T-cell (primary cell): Measurements from ENCODE around the gene TP53BP1. TPM values are rescaled to one million over a fixed set of nuclear protein-coding genes. Genes with fewer than 3 reads are reported as not detected.

ENCODE experiments used
- total RNA-seq, 35 experiments: library from RNA in 6 of 35; stranded (reverse) in 6 of 35; fragments of 120-200 nt in 1 of 35; gene quantifications; one replicate each; pipeline versions ENCODE4 v1.2.1 to v1.2.4 and lab custom pipeline; 2013 to 2026

Gene TP53BP1
- total RNA-seq, 5 donors from 2014 or later (not counting 1 experiment from before 2014, with no cell fraction given) = 26.8 to 41.8 (median 35.1) TPM

Other genes starting within 250 kb of the TP53BP1 start
- gene TGM5, start 226.2 kb downstream of the TP53BP1 start, total RNA-seq = not detected
- not detected for gene TGM7, start 190.9 kb downstream of the TP53BP1 start, total RNA-seq
- gene LCMT2, start 162.6 kb downstream of the TP53BP1 start, total RNA-seq = 10 to 100 TPM in 3 of 5 donors, 1 to 10 TPM in 2; 9.3 to 13.6 (median 10.7) TPM
- 10 to 100 TPM; 16.6 to 38.3 (median 32.2) TPM for gene ZSCAN29, start 122.1 kb downstream of the TP53BP1 start, total RNA-seq
- gene TUBGCP4, start 122.1 kb downstream of the TP53BP1 start, total RNA-seq = 10 to 100 TPM; 10.4 to 24.3 (median 21.3) TPM
- gene MAP1A, start 24.5 kb upstream of the TP53BP1 start, total RNA-seq = 1 to 10 TPM; 1.4 to 4.2 (median 2.3) TPM
- 10 to 100 TPM; 30.0 to 47.1 (median 39.1) TPM for gene PPIP5K1, start 97.1 kb upstream of the TP53BP1 start, total RNA-seq
- not detected for gene CKMT1B, start 100.9 kb upstream of the TP53BP1 start, total RNA-seq
- 1 to 10 TPM in 4 of 5 donors, under 1 TPM in 1; 0.85 to 3.8 (median 2.1) TPM for gene STRC, start 125.6 kb upstream of the TP53BP1 start, total RNA-seq
- 10 to 100 TPM in 2 of 5 donors, 1 to 10 TPM in 3; 6.6 to 10.5 (median 8.3) TPM for gene CATSPER2, start 155.7 kb upstream of the TP53BP1 start, total RNA-seq
- under 1 TPM in 2 of 5 donors, not detected in 3; 0.16 to 0.28 TPM for gene CKMT1A, start 200.7 kb upstream of the TP53BP1 start, total RNA-seq